Stomach smooth muscle (tissue), 2 donors: ENCODE results near the gene MITD1.
A peak's percentile ranks its signal among the peaks of the same experiment; 100 is the strongest.
"Not testable (repeated sequence)": the region's sequence is repeated elsewhere in the genome, so short reads cannot be mapped to it uniquely, and the experiment has no call there.

ENCODE experiments used
- H3K27ac ChIP-seq: one replicate; pipeline ENCODE4 v1.7.0; 2013; ENCODE audit warnings: mild to moderate bottlenecking, low read length, inconsistent platforms
- H3K27me3 ChIP-seq, 2 donors: one replicate each; pipeline ENCODE4 v1.7.0; 2013; ENCODE audit warnings: low read length in 2 of 2; ENCODE audit not compliant: insufficient read depth in 2 of 2, control insufficient read depth in 1 of 2
- H3K36me3 ChIP-seq, 2 donors: one replicate each; pipeline ENCODE4 v1.7.0; 2013; ENCODE audit warnings: low read length in 2 of 2; ENCODE audit not compliant: control insufficient read depth in 2 of 2, insufficient read depth in 2 of 2
- H3K4me1 ChIP-seq: one replicate; pipeline ENCODE4 v1.7.0; 2013; ENCODE audit warnings: low read length; ENCODE audit not compliant: control insufficient read depth, insufficient read depth
- H3K4me3 ChIP-seq, 2 donors: one replicate each; pipeline ENCODE4 v1.7.0; 2013; ENCODE audit warnings: low read length in 2 of 2
- H3K9ac ChIP-seq, 2 donors: one replicate each; pipeline ENCODE4 v1.7.0; 2013; ENCODE audit warnings: low read length in 2 of 2, mild to moderate bottlenecking in 1 of 2
- H3K9me3 ChIP-seq, 2 donors: one replicate each; pipeline ENCODE4 v1.7.0; 2013; ENCODE audit warnings: low read length in 2 of 2; ENCODE audit not compliant: control insufficient read depth in 2 of 2
- donor health status: healthy.
- donor health status: Pancreatic carcinoma.

Gene MITD1

DNA sequence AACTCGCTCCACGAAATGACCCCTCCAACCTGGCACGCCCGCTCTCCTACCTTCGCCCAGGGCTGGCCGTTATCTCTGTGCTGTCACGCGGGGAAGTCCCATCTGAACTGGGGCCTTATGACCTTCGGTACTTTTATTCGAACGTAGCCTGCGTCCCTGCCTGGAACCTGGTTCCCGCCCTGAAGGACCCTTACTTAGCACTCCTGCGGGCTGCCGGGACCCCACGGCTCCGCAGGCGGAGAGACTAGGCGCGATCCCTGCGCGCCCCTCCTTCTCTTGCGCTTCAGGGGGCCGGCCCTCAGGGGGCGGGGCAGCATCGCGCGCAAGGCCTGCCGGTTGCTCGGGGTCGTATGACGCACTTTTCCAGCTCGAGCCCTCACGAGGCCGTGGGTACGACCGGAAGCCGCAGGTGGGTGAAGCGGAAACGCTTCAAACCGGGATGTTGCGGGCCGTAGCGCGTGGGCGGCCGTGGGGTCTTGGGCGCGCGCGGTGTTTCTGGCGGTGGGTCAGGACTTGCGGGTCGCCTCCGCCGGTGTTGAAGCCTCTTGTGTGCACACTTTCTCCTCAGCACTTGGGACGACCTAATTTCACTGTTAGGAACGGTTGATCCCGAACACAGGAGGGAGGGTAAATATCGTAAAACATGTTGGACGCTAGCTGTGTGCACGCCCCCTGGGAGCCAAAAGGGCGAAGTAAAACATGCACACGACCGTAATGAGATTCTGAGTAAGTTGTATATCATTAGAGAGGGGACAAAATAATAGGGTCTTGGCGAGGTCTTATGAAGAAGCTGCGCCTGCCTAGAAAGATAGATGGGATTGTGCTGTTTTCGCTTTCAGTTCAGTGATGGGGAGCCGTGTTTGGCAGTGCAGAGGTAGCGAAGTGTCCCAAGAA is 26.0 kb downstream of the MITD1 start, which contains the start of the genes LIPT1 and TSGA10:
LIPT1 (plus strand) TSS at position 325 of the 894 bp plus-strand sequence. CDS start 6,991 bp downstream, outside the sequence.
TSGA10 (minus strand) TSS at position 300 of the 894 bp plus-strand sequence. CDS start 45,503 bp downstream, outside the sequence.
- peaks cover 11% of the 10 kb centered on the region for H3K4me1 ChIP-seq
- peaks cover 2 to 4% of the 10 kb centered on the region in 2 donors for H3K36me3 ChIP-seq
- peak within 1 kb of the TSS; percentile 87 to 97 for H3K4me3 ChIP-seq
- H3K27me3 ChIP-seq = no peaks in the 10 kb centered on the region
- no peaks in the 10 kb centered on the region for H3K9me3 ChIP-seq
- peak within 1 kb of the TSS; percentile 87 for H3K27ac ChIP-seq
- peak within 1 kb of the TSS; percentile 83 to 91 for H3K9ac ChIP-seq

GRCh38 chr2:99153921-99154604 is 26.8 kb downstream of the MITD1 start:
- H3K27me3 ChIP-seq = no peaks in the 10 kb centered on the region
- H3K9ac ChIP-seq = peak overlapping the region; percentile 83 to 91
- peak overlapping the region; percentile 87 for H3K27ac ChIP-seq
- no peaks in the 10 kb centered on the region for H3K9me3 ChIP-seq
- H3K4me1 ChIP-seq = peaks cover 11% of the 10 kb centered on the region
- H3K4me3 ChIP-seq = peak overlapping the region; percentile 87 to 97
- peaks cover 0 to 2% of the 10 kb centered on the region in 2 donors for H3K36me3 ChIP-seq

DNA sequence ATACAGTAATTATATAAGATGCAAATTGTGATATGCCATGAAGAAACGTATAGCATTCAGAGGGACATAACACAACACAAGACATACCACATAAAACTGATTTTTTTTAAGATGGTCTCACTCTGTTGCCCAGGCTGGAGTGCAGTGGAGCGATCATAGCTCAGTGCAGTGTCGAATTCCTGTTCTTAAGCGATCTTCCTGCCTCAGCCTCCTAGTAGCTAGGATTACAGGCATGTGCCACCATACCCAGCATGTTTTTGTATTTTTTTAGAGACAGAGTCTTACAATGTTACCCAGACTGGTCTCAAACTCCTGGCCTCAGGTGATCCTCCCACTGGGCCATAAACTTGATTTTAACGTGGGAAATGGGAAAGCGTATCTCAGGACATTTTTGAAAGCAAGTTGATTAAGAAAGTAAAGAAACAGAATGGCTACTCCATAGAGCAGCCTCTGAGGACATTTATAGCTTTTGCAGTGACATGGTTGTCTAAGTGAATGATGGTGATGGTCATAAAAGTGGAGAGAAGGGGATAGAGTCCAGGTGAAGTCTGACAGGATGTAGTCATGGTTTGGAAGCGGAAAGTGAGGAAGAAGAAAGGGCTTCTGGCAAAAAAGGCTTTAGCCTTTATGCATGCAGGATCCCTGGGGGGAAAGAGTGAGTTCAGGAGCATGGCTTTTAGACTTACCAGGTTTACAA is 28.5 kb downstream of the MITD1 start:
- H3K4me3 ChIP-seq = no peak overlapping the region
- H3K27me3 ChIP-seq = no peaks in the 10 kb centered on the region
- H3K9me3 ChIP-seq = no peaks in the 10 kb centered on the region
- H3K9ac ChIP-seq = no peak overlapping the region
- H3K36me3 ChIP-seq = no peaks in the 10 kb centered on the region
- no peak overlapping the region for H3K27ac ChIP-seq
- H3K4me1 ChIP-seq = peaks cover 11% of the 10 kb centered on the region

GRCh38 chr2:99150706-99151105 is 30.2 kb downstream of the MITD1 start:
- Histone ChIP-seq H3K27me3 (no peaks in the 10 kb centered on the region), H3K4me1 (peaks cover 10% of the 10 kb centered on the region), H3K4me3 (no peak overlapping the region), H3K9me3 (no peaks in the 10 kb centered on the region), H3K27ac (no peak overlapping the region), H3K9ac (no peak overlapping the region), H3K36me3 (no peaks in the 10 kb centered on the region)

GRCh38 chr2:99141110-99142108 is 39.4 kb downstream of the MITD1 start, which contains the start of gene C2orf15:
Gene C2orf15 (plus strand): TSS chr2:99141707. CDS start chr2:99150559, 8,852 bp downstream.
- Histone ChIP-seq H3K36me3 (no peaks in the 10 kb centered on the region), H3K27me3 (no peaks in the 10 kb centered on the region), H3K4me1 (peaks cover 6% of the 10 kb centered on the region), H3K4me3 (peak within 1 kb of the TSS; percentile 83 to 95), H3K9ac (peak within 1 kb of the TSS; percentile 60 to 67), H3K27ac (peak within 1 kb of the TSS; percentile 49), H3K9me3 (no peaks in the 10 kb centered on the region)

GRCh38 chr2:99140860-99141109 is 40.1 kb downstream of the MITD1 start:
- no peaks in the 10 kb centered on the region for H3K9me3 ChIP-seq
- H3K27me3 ChIP-seq = no peaks in the 10 kb centered on the region
- no peaks in the 10 kb centered on the region for H3K36me3 ChIP-seq
- H3K4me1 ChIP-seq = peaks cover 6% of the 10 kb centered on the region
- H3K9ac ChIP-seq = peak overlapping the region; percentile 60 to 67
- H3K27ac ChIP-seq = no peak overlapping the region
- H3K4me3 ChIP-seq = peak overlapping the region; percentile 83 to 95

DNA sequence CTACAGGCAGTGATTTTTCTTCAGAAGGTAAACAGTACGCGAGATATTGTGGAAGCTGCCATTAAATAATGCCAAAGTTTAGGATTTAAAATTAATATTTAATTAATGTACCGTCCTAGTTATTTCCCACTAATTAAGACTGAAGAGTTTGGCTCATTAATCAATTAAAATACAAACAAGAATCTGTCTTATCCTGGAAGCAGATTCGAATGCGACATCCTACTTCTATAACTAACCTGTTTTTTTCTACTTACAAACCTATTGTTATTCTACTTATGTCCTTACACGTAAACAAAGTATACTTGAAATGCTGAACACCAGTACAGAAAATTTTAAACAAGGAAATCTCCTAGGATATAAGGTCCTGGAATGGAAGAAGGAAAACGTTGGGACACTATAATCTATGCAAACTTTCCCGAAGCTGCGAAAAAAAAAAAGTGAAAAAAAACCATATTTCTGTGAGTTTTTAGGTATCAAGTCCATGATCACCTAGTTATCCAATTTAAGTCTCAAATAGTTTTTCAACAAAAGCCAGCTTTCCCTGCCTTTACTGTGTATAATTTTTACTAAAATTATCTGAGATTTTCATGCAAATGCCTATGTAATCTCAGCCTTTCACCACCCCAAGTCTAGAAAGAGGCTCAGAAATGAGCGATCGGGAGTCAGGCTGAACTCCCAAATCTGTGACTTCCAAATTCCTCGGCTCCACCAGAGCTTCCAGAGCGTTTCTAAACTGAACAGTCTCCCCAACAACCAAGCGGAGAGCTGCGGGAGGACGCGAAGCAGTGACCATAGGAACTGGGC is 40.6 kb downstream of the MITD1 start:
- Histone ChIP-seq H3K27me3 (no peaks in the 10 kb centered on the region), H3K36me3 (no peaks in the 10 kb centered on the region), H3K9me3 (no peaks in the 10 kb centered on the region), H3K4me1 (peaks cover 6% of the 10 kb centered on the region), H3K9ac (peak overlapping the region; percentile 60 to 67), H3K4me3 (peak overlapping the region; percentile 83 to 95), H3K27ac (no peak overlapping the region)

- Histone ChIP-seq H3K9me3 (no peaks in the 10 kb centered on the region), H3K4me3 (no peak overlapping the region), H3K27me3 (no peaks in the 10 kb centered on the region), H3K9ac (no peak overlapping the region), H3K4me1 (peaks cover 6% of the 10 kb centered on the region), H3K36me3 (no peaks in the 10 kb centered on the region), H3K27ac (no peak overlapping the region)
These were observed 41.9 kb downstream of the MITD1 start for GRCh38 chr2:99139003-99139402.

- not testable (repeated sequence) for H3K9me3 ChIP-seq, H3K27me3 ChIP-seq, H3K9ac ChIP-seq, H3K4me3 ChIP-seq, H3K36me3 ChIP-seq, H3K4me1 ChIP-seq, H3K27ac ChIP-seq
These were observed 45.8 kb downstream of the MITD1 start for GRCh38 chr2:99135044-99135556.
